ENCODE data around the gene LCOR. TPM values are rescaled to one million over a fixed set of nuclear protein-coding genes. Genes with fewer than 3 reads are reported as not detected.

Gene LCOR
- total RNA-seq, 1 experiment from 2014 or later = 42.1 TPM

DNA sequence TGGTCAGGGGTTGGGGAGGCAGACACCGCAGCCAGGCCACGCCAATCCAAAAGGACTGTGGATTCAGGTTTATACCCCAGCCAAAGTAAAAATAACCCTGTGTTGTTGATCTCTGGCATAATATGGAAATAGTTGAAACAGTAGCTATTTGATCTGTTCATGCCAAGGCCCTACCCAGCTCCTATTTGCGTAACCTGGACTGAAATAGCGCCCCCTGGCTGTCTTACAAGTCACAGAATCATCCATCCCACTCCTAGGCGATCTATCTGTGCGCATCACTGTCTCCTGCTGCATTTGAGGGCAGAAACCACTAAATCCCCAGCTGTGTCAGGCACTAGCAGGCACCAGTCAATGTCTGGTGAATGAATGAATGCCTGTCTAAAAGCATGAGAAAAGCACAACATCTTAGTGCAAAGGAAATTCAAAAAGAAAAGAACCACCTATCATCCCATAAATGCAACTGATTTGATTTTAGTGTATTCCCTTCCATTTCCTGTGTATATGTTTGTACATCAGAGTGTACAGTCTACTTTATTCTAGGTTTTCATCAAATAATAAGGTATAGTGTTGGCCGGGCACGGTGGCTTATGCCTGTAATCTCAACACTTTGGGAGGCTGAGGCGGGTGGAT, 193.6 kb downstream of the LCOR start:
- H3K27me3 ChIP-seq (ENCODE audit: insufficient read depth, low read length) = no peaks in the 10 kb centered on the region
- no peaks in the 10 kb centered on the region for H4K20me1 ChIP-seq (ENCODE audit: control insufficient read depth, insufficient read depth, insufficient read length)
- no peak overlapping the region for H3T11ph ChIP-seq (ENCODE audit: low read length)
- H3K79me1 ChIP-seq (ENCODE audit: insufficient read depth, low read depth, low read length, poor library complexity, severe bottlenecking) = no peaks in the 10 kb centered on the region
- Mint-ChIP-seq H3K9me3 (no peaks in the 10 kb centered on the region), H3K4me3 (no peak overlapping the region), H3K36me3 (ENCODE audit: insufficient read depth in 1 of 3, low read depth in 3 of 3) (no peaks in the 10 kb centered on the region), H3K27me3 (ENCODE audit: low read depth) (peaks cover 6% of the 10 kb centered on the region; the same call in 1 of the 2 replicates), H3K4me1 (peaks cover 9 to 19% of the 10 kb centered on the region in 2 experiments), H3K27ac (no peak overlapping the region)
- H3K4me1 ChIP-seq (ENCODE audit: insufficient read depth, low read length) = no peaks in the 10 kb centered on the region
- no peak overlapping the region for H3K23ac ChIP-seq (ENCODE audit: insufficient read length, low read depth, low read length)
- DNase-seq = peak; percentile 73
- TF ChIP-seq, protein P1, sequence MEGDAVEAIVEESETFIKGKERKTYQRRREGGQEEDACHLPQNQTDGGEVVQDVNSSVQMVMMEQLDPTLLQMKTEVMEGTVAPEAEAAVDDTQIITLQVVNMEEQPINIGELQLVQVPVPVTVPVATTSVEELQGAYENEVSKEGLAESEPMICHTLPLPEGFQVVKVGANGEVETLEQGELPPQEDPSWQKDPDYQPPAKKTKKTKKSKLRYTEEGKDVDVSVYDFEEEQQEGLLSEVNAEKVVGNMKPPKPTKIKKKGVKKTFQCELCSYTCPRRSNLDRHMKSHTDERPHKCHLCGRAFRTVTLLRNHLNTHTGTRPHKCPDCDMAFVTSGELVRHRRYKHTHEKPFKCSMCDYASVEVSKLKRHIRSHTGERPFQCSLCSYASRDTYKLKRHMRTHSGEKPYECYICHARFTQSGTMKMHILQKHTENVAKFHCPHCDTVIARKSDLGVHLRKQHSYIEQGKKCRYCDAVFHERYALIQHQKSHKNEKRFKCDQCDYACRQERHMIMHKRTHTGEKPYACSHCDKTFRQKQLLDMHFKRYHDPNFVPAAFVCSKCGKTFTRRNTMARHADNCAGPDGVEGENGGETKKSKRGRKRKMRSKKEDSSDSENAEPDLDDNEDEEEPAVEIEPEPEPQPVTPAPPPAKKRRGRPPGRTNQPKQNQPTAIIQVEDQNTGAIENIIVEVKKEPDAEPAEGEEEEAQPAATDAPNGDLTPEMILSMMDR (conservative IDR thresholded peaks at IDR 0.05) = peak; percentile 92
- no peak overlapping the region for H3K4ac ChIP-seq (ENCODE audit: low read depth, low read length)
- no peak overlapping the region for H2BK12ac ChIP-seq (ENCODE audit: insufficient read length, low read depth, low read length)
- H3K56ac ChIP-seq (ENCODE audit: insufficient read length, low read depth, low read length) = no peak overlapping the region
- no peak overlapping the region for H2BK5ac ChIP-seq (ENCODE audit: insufficient read length, low read length)
- no peaks in the 10 kb centered on the region for H3K9me3 ChIP-seq (ENCODE audit: control insufficient read depth, low read depth, low read length)
- H3K27ac ChIP-seq (ENCODE audit: insufficient read length, low read depth, low read length) = no peak overlapping the region
- no peak overlapping the region for H3K9ac ChIP-seq (ENCODE audit: extremely low read depth, insufficient read length, low read length)
- no peak overlapping the region for H2AK5ac ChIP-seq (ENCODE audit: insufficient read length, low read length)
- H3K18ac ChIP-seq (ENCODE audit: insufficient read length, low read depth, low read length) = no peak overlapping the region
- whole genome bisulfite sequencing (ENCODE audit: extremely low coverage, insufficient read length, low lambda C conversion rate) = no CpG with 5 or more reads among the region's 9 CpGs
- no peak overlapping the region for H3K4me2 ChIP-seq (ENCODE audit: insufficient read depth, insufficient read length, low read length)
- H3K23me2 ChIP-seq (ENCODE audit: insufficient read length, low read depth, low read length, poor library complexity, severe bottlenecking) = no peaks in the 10 kb centered on the region
- no peaks in the 10 kb centered on the region for H3K79me2 ChIP-seq (ENCODE audit: insufficient read depth, low read length)
- no peak overlapping the region for H2BK120ac ChIP-seq (ENCODE audit: low read depth, low read length, poor library complexity, severe bottlenecking)
- no peak overlapping the region for H2BK15ac ChIP-seq (ENCODE audit: low read depth, low read length)
- no peak overlapping the region for H3K14ac ChIP-seq (ENCODE audit: insufficient read depth, low read length)
- no peak overlapping the region for H4K5ac ChIP-seq (ENCODE audit: insufficient read length, low read depth, low read length)
- no peak overlapping the region for H2AFZ ChIP-seq (ENCODE audit: low read length)
- no peak overlapping the region for H4K91ac ChIP-seq (ENCODE audit: insufficient read length, low read depth, low read length)
- no peak overlapping the region for H2BK20ac ChIP-seq (ENCODE audit: low read depth, low read length, poor library complexity, severe bottlenecking)
- H4K8ac ChIP-seq (replicated peaks; ENCODE audit: insufficient read length, low read depth, low read length) = no peak overlapping the region

Measured in H9 (cell line).